GM18519 (cell line): ENCODE data around the gene ABCA6.
"Not testable (repeated sequence)": the region's sequence is repeated elsewhere in the genome, so short reads cannot be mapped to it uniquely, and the experiment has no call there.

ENCODE experiments used
- ATAC-seq: cut with Tn5 transposase; IDR thresholded peaks from one replicate; pipeline ENCODE4 v1.9.1; 2021; ENCODE audit warnings: mild to moderate bottlenecking, moderate library complexity; ENCODE audit not compliant: unreplicated experiment, low FRiP score

The ABCA6 gene

DNA sequence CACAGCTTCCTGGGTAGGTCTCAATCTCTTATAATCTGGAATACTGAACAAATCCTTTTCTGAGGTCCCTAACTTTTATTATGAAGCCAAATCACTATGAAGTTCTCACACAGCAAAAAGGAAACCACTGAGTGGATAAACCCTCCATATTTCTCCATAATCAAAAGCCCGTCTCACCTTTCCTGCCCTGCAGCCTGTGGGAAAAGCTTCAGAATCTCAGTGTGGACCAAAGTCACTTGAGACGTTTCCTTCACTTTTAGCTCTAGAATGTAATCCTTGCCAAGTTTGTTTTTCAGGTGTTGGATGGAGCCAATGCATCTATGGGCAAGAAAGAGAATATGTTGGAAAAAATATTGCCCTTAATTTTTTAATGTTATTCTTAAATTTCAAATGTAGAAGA lies 59.0 kb downstream of the ABCA6 start:
- ATAC-seq: no peak

GRCh38 chr17:69078864-69079263 lies 62.8 kb downstream of the ABCA6 start:
- no peak for ATAC-seq

DNA sequence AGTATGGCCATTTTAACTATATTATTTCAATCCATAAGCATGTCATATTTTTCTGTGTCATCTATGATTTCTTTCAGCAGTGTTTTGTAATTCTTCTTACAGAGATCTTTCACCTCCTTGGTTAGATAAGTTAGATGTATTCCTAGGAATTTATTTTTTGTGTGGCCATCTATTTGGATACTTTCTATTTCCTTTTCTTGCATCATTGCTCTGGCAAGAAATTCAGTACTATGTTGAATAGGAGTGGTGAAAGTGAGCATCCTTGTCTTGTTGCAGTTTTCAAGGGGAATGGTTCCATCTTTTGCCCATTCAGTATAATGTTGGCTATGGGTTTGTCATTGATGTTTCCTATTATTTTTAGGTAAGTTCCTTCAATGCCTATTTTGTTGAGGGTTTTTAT lies 65.9 kb downstream of the ABCA6 start:
- no peak for ATAC-seq

GRCh38 chr17:69073392-69073791 lies 68.3 kb downstream of the ABCA6 start:
- not testable (repeated sequence) for ATAC-seq

- ATAC-seq: not testable (repeated sequence)
These were observed 68.9 kb downstream of the ABCA6 start for GRCh38 chr17:69072803-69073256.

- ATAC-seq: not testable (repeated sequence)
These were observed 70.5 kb downstream of the ABCA6 start for GRCh38 chr17:69071233-69071586.

DNA sequence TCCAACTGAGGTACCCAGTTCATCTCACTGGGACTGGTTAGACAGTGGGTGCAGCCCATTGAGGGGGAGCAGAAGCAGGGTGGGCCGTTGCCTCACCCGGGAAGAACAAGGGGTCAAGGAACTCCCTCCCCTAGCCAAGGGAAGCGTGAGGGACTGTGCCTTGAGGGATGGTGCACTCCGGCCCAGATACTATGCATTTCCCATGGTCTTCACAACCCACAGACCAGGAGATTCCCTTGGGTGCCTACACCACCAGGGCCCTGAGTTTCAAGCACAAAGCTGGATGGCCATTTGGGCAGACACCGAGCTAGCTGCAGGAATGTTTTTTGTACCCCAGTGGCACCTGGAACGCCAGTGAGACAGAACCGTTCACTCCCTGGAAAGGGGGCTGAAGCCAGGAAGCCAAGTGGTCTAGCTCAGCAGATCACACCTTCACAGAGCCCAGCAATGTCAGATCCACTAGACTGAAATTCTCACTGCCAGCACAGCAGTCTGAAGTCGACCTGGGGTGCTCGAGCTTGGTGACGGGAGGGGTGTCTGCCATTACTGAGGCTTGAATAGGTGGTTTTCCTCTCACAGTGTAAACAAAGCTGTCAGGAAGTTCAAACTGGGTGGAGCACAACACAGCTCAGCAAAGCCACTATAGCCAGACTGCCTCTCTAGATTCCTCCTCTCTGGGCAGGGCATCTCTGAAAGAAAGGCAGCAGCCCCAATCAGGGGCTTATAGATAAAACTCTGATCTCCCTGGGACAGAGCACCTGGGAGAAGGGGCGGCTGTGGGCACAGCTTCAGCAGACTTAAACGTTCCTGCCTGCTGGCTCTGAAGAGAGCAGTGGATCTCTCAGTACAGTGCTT lies 71.1 kb downstream of the ABCA6 start:
- ATAC-seq: not testable (repeated sequence)

GRCh38 chr17:69069226-69069750 lies 72.4 kb downstream of the ABCA6 start:
- ATAC-seq: no peak

- ATAC-seq: no peak
These were observed 74.2 kb downstream of the ABCA6 start for GRCh38 chr17:69067274-69068047.

GRCh38 chr17:69066482-69066881 lies 75.2 kb downstream of the ABCA6 start:
- no peak for ATAC-seq

- no peak for ATAC-seq
These were observed 76.6 kb downstream of the ABCA6 start for GRCh38 chr17:69065113-69065512.

DNA sequence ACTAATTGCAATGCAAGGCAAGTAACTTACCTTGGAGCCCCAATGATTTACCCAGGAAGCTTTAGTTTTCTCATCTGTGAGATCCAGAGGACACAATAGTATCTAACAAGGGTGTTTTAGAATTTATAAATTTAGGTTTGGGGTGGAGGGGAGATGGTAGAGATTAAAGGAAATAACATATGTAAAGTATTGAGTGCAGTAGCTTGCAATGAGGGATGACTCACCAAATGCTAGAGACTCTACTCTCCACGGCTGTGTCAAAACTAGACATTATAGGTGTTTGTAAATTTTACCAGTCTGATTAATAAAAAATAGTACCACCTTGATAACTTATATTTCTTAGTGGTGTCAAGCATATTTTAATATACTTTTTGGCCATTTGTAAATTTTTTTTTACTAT lies 77.2 kb downstream of the ABCA6 start:
- ATAC-seq: no peak

- ATAC-seq: no peak
These were observed 77.7 kb downstream of the ABCA6 start for GRCh38 chr17:69064001-69064400.

GRCh38 chr17:69062860-69063581 lies 78.7 kb downstream of the ABCA6 start:
- no peak for ATAC-seq

DNA sequence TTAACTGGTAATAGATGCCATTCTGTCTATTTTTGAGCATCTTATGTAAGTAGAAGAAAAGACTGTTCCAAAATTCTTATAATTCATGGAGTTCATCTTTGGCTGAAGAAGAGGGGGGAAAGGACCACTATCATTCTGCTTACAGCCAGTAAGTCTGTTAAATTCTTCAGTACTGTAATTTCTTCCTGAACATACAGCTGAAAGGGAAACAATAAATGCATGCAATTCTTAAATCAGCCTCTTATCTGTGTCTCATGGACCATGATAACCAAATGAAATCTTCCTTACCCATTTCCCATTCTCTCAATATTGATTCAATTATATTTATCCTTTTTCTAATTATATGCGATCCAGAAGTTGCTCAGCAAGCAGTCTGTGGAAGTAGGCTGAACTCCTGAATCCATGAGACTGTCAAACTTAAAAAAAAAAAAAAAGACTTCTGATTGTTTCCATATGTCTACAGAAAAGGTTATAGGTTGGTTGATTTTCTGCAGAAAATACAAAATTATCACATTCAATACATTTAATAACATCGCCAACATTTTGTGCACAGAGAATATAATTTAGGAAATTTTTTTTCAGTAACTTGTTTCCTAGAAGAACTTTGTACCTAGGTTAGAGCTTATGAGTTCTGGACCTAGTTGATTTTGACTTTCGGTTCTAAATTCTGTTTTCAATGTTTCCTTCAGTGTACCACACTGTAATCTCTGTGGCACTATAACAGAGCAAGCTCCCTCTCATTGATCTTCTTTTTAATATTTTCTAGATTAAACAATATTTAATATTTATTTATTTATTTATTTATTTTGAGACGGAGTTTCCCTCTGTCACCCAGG lies 79.8 kb downstream of the ABCA6 start:
- ATAC-seq: no peak

GRCh38 chr17:69060822-69061221 lies 80.9 kb downstream of the ABCA6 start, which contains the start of gene ABCA9:
TSS of gene ABCA9 (minus strand) at chr17:69060927. CDS start at chr17:69051126, 9,801 bp downstream.
- ATAC-seq: no peak

DNA sequence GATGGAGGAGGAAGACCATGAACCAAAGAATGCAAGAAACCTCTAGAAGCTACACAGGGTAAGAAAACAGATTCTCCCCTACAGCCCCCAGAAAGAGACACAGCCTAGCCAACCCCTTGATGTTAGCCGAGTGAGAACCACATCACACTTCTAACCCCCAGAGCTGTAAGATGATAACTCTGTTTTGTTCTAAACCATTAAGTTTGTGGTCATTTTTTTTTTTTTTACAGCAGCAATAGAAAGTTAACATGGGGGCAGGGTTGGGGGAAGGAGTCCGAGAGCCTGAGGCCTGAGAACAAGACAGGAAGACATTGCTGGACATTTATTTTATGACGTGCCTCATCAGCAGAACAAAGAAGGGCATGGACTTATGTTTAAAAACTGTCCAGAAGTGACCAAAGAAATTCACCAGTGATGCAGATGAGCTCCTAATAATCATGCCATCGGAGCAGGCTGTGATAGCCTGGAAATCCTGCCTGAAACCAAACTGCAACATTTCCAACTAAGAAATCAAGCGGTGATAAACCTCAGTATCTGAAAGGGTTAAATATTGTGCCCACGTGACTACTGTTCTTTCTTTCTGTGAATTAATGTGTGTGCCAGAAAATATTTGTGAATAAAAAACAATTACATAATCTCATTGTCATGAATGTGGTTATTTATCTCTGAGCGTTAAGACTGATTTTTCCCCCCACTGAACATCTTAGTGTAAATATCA lies 82.1 kb downstream of the ABCA6 start:
- ATAC-seq: no peak

DNA sequence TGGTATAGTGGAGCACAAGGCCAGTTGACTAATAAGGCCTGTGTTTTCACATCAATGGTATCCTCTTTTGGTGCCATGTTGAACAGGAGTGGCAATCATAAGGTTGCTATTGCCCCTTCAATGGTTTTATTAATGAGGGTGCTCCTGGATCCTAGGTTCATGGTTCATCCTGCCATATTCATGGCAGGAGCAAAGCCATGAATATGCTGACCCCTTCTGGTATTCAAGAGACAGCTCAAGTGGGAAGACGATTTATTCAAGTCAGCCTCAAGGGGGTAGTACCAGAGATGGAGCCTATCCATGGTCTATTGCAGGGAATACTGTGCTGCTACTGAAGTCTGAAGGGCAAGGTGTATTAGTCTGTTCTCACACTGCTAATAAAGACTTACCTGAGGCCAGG lies 83.5 kb downstream of the ABCA6 start:
- no peak for ATAC-seq

DNA sequence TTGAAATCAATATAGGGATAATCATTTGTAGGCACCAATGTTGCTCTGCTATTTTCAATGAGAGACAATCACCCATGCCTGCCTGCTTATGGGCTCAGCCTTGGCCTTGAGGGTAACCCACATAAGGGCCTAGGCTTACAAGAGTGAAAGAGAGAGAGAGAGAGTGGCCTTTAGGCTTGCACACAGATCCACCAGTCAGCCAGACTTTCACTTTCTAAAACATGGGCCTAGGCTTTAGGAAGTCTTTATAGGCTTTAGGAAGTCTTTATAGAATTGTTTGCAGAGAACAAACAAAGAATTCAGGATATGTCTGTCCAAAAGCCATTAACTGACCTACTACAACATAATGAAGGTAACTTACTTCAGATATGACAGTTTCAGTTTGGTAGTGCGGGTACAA lies 84.4 kb downstream of the ABCA6 start:
- no peak for ATAC-seq
